Activated CD4-positive, alpha-beta T cell treated with anti-CD3 and anti-CD28 coated beads, Interleukin-2, amount 10 ng/mL, durations not matched to agents 7 days and 5 days (primary cell): ENCODE data around the gene AKR1C3. TPM values are rescaled to one million over a fixed set of nuclear protein-coding genes. Genes with fewer than 3 reads are reported as not detected.
"Not testable (repeated sequence)": the region's sequence is repeated elsewhere in the genome, so short reads cannot be mapped to it uniquely, and the experiment has no call there.

ENCODE experiments used
- CTCF ChIA-PET: fragments of 350-600 bp; sonication (Branson Sonifier 250); formaldehyde crosslinking; loops from one replicate; lab custom pipeline; 2021; ENCODE audit warnings: antibody characterized with exemption; lab: Charles Lee
- POLR2A ChIA-PET: fragments of 350-600 bp; sonication (Branson Sonifier 250); formaldehyde crosslinking; loops from one replicate; lab custom pipeline; 2021; ENCODE audit warnings: antibody characterized with exemption; lab: Charles Lee
- DNase-seq: peaks from one replicate; pipeline ENCODE4 v3.0.0-alpha.2; 2020
- H3K27ac Mint-ChIP-seq: one replicate; pipeline ENCODE4 v1.8.0; 2021; ENCODE audit warnings: mild to moderate bottlenecking, moderate library complexity, mixed read lengths
- H3K27me3 Mint-ChIP-seq: one replicate; pipeline ENCODE4 v1.8.0; 2021; ENCODE audit warnings: mixed read lengths
- H3K36me3 Mint-ChIP-seq: one replicate; pipeline ENCODE4 v1.8.0; 2021; ENCODE audit warnings: low read depth, mixed read lengths
- H3K4me1 Mint-ChIP-seq: one replicate; pipeline ENCODE4 v1.8.0; 2021; ENCODE audit warnings: mixed read lengths
- H3K4me3 Mint-ChIP-seq: one replicate; pipeline ENCODE4 v1.8.0; 2021; ENCODE audit warnings: mild to moderate bottlenecking, moderate library complexity, mixed read lengths
- H3K9me3 Mint-ChIP-seq: one replicate; pipeline ENCODE4 v1.8.0; 2021; ENCODE audit warnings: mixed read lengths
- total RNA-seq, 2 experiments: library from RNA; stranded (reverse); gene quantifications; one replicate each; pipeline ENCODE4 v1.2.3, GENCODE V29; 2021

AKR1C3 gene
- total RNA-seq, 2 experiments from 2014 or later: 5.9 to 6.1 TPM

GRCh38 chr10:5092848-5093790 is 1.1 kb upstream of the AKR1C3 start:
- CTCF ChIA-PET: interaction anchor here (0.6 kb wide), 1 partner anchor 443 kb away, joined by 4 read pairs; no protein-coding TSS in a partner anchor
- Mint-ChIP-seq H3K4me3 (no peak overlapping the region), H3K36me3 (no peaks in the 10 kb centered on the region), H3K27me3 (peaks cover 24% of the 10 kb centered on the region), H3K9me3 (peaks cover 2% of the 10 kb centered on the region), H3K27ac (no peak overlapping the region), H3K4me1 (peaks cover 10% of the 10 kb centered on the region)
- POLR2A ChIA-PET: no interaction called here
- no peak for DNase-seq

- CTCF ChIA-PET: interaction anchor here (1.5 to 1.6 kb wide), 2 partner anchors 198 to 246 kb away, joined by 3 to 7 read pairs; no protein-coding TSS in a partner anchor
- Mint-ChIP-seq H3K36me3 (no peaks in the 10 kb centered on the region), H3K4me1 (peaks cover 8% of the 10 kb centered on the region), H3K27ac (no peak overlapping the region), H3K9me3 (no peaks in the 10 kb centered on the region), H3K4me3 (no peak overlapping the region), H3K27me3 (peaks cover 19% of the 10 kb centered on the region)
- no peak for DNase-seq
- POLR2A ChIA-PET: no interaction called here
Observed at GRCh38 chr10:5095687-5096086, 1.5 kb downstream of the AKR1C3 start.

DNA sequence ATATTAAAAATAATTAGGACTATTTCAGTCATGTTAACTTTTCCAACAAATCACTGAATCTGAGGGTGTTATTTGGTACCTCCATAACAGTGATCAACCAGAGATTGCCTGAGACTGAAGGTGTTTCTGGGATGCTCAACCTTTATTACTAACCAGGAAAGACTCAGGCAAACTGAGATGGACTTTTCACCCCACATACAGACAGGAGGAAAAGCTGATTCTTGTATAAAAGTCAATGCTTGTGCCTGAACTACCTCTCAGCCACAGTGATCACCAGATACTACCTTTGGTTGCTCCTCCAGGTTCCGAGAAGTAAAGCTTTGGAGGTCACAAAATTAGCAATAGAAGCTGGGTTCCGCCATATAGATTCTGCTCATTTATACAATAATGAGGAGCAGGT is 1.9 kb downstream of the AKR1C3 start:
- ChIA-PET POLR2A (no interaction called here), CTCF (interaction anchor here (1.5 kb wide), 1 partner anchor 198 kb away, joined by 3 read pairs; no protein-coding TSS in a partner anchor)
- Mint-ChIP-seq H3K36me3 (no peaks in the 10 kb centered on the region), H3K9me3 (no peaks in the 10 kb centered on the region), H3K4me3 (no peak overlapping the region), H3K27ac (no peak overlapping the region), H3K27me3 (peaks cover 19% of the 10 kb centered on the region), H3K4me1 (peaks cover 8% of the 10 kb centered on the region)
- no peak for DNase-seq

DNA sequence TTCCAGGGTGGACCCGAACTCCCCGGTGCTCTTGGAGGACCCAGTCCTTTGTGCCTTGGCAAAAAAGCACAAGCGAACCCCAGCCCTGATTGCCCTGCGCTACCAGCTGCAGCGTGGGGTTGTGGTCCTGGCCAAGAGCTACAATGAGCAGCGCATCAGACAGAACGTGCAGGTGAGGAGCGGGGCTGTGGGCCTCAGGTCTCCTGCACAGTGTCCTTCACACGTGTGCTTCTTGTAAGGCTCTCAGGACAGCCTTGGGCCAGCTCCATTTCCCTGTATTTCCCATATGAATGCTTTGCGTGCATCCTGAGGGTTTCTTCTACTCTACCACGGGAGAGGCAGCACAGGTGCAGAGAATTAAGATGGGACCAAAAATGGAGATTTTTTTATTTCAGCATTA is 8.3 kb downstream of the AKR1C3 start:
- POLR2A ChIA-PET, H3K9me3 Mint-ChIP-seq, H3K36me3 Mint-ChIP-seq, H3K27me3 Mint-ChIP-seq, H3K27ac Mint-ChIP-seq, CTCF ChIA-PET, H3K4me3 Mint-ChIP-seq, H3K4me1 Mint-ChIP-seq, DNase-seq: not testable (repeated sequence)

- DNase-seq: no peak
- H3K27ac Mint-ChIP-seq: no peak overlapping the region
- no peak overlapping the region for H3K4me3 Mint-ChIP-seq
- no peaks in the 10 kb centered on the region for H3K4me1 Mint-ChIP-seq
- H3K9me3 Mint-ChIP-seq: no peaks in the 10 kb centered on the region
- ChIA-PET POLR2A (no interaction called here), CTCF (no interaction called here)
- H3K27me3 Mint-ChIP-seq: no peaks in the 10 kb centered on the region
- no peaks in the 10 kb centered on the region for H3K36me3 Mint-ChIP-seq
Observed at GRCh38 chr10:5103481-5103880, 9.3 kb downstream of the AKR1C3 start.

DNA sequence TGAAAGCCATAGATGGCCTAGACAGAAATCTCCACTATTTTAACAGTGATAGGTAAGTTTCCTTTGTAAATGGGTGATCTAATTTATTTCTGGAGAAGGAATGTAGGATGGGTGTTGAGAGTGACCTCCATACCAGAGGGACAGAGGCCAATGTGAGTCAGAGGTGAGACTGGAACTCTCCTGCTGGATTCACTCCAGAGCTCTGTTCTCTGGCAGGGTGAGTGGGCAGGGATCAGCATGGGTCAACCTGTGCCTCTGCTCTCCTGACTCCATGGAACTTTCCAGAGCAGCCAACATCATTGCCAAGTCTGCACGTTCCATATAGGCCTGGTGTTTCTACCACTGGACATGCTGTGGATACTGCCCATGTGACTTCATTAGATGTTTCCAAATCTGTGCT is 11.4 kb downstream of the AKR1C3 start:
- DNase-seq: no peak
- ChIA-PET POLR2A (no interaction called here), CTCF (no interaction called here)
- no peaks in the 10 kb centered on the region for H3K27me3 Mint-ChIP-seq
- no peaks in the 10 kb centered on the region for H3K36me3 Mint-ChIP-seq
- H3K27ac Mint-ChIP-seq: no peak overlapping the region
- H3K4me3 Mint-ChIP-seq: no peak overlapping the region
- H3K9me3 Mint-ChIP-seq: no peaks in the 10 kb centered on the region
- H3K4me1 Mint-ChIP-seq: no peaks in the 10 kb centered on the region

GRCh38 chr10:5106553-5106952 is 12.3 kb downstream of the AKR1C3 start:
- Mint-ChIP-seq H3K4me1 (no peaks in the 10 kb centered on the region), H3K4me3 (no peak overlapping the region), H3K27ac (no peak overlapping the region), H3K36me3 (no peaks in the 10 kb centered on the region), H3K27me3 (no peaks in the 10 kb centered on the region), H3K9me3 (no peaks in the 10 kb centered on the region)
- ChIA-PET CTCF (no interaction called here), POLR2A (no interaction called here)
- DNase-seq: no peak

GRCh38 chr10:5107860-5108526 is 13.8 kb downstream of the AKR1C3 start:
- H3K27ac Mint-ChIP-seq: no peak overlapping the region
- DNase-seq: no peak
- POLR2A ChIA-PET: no interaction called here
- no peaks in the 10 kb centered on the region for H3K4me1 Mint-ChIP-seq
- no peaks in the 10 kb centered on the region for H3K9me3 Mint-ChIP-seq
- CTCF ChIA-PET: no interaction called here
- H3K4me3 Mint-ChIP-seq: no peak overlapping the region
- H3K27me3 Mint-ChIP-seq: no peaks in the 10 kb centered on the region
- H3K36me3 Mint-ChIP-seq: no peaks in the 10 kb centered on the region

DNA sequence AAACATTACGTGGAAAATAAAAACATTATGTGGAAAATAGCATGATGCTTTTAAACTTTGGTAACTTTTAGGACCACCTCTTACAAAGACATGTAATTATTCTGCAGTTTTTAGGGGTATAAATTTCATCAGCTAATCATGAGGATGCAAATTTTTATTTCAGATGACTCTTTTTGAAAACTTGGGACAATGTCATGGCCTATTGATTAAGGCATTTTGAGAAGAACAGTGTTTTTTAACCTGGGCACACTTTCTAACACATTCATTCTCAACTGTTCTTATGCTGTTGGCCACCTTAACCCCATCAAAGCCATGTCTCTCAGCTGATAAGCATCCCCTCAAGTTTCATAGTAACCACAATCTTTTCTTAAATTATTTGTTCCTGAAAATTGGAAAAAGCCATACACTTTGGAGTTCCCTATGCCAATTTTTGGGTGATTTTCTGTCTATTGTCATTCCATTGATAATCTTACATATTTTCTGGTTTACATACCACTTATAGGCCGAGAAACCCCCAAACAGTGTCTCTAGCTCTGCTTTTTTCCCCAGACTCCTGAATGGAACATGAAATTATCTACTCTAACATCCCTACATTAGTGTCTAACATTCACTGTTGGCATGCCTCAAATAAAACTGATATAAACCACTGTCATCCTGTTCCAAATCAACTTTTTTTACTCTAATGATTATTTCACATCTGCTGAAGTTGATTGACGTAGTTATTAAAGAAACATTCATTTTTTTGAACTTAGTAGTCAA is 14.6 kb downstream of the AKR1C3 start:
- POLR2A ChIA-PET: no interaction called here
- H3K9me3 Mint-ChIP-seq: no peaks in the 10 kb centered on the region
- CTCF ChIA-PET: interaction anchor here (0.5 kb wide), 1 partner anchor 98 kb away, joined by 4 read pairs; no protein-coding TSS in a partner anchor

GRCh38 chr10:5109861-5110260 is 15.6 kb downstream of the AKR1C3 start:
- POLR2A ChIA-PET, H3K27me3 Mint-ChIP-seq, H3K4me1 Mint-ChIP-seq, H3K27ac Mint-ChIP-seq, CTCF ChIA-PET, DNase-seq, H3K9me3 Mint-ChIP-seq, H3K36me3 Mint-ChIP-seq, H3K4me3 Mint-ChIP-seq: not testable (repeated sequence)

More for the DNA sequence above, 14.6 kb downstream of the AKR1C3 start:
- no peak for DNase-seq
- Mint-ChIP-seq H3K27ac (no peak overlapping the region), H3K36me3 (no peaks in the 10 kb centered on the region), H3K4me1 (no peaks in the 10 kb centered on the region), H3K27me3 (no peaks in the 10 kb centered on the region), H3K4me3 (no peak overlapping the region)

DNA sequence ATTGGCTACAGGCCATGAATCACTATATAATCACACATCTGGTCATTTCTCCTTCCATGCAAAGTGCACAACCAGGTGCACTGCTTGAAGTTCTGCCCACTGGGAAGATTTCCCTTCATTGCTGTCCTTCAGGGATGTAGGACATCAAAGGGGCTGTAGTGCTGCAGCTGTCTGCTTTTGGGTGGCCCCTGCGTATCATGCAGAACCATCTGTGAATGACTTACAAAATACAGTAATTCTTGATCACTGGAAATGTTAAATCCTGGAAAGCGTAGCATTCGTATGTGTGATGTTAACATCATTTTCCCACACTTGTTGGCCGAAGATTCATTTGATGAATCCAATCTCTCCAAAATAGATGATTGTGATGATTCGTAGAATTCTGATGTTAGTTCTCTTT is 22.4 kb downstream of the AKR1C3 start:
- H3K27ac Mint-ChIP-seq: no peak overlapping the region
- POLR2A ChIA-PET: no interaction called here
- no peak for DNase-seq

DNA sequence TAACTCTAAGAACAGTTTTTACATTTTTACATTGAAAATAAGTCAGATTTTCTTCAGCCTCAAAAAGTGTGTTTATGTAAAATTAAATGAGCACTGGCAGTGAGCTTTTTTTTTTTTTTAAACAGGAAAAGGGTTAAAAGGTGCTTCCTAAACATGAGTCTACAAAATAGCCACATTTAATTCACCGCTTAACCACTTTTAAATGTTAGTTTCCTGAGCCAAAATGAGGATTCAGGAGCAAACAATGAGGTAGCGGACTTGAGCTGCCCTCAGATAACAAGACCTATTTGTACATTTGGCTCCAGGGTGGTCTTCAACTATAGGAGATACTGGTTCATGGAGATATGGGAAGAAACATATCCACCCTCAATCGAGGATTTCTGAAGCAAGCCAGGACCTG is 22.8 kb downstream of the AKR1C3 start:
- Mint-ChIP-seq H3K27me3 (no peaks in the 10 kb centered on the region), H3K4me1 (peaks cover 4% of the 10 kb centered on the region), H3K27ac (no peak overlapping the region), H3K4me3 (no peak overlapping the region), H3K36me3 (no peaks in the 10 kb centered on the region), H3K9me3 (no peaks in the 10 kb centered on the region)
- POLR2A ChIA-PET: no interaction called here
- CTCF ChIA-PET: interaction anchor here (1.1 kb wide), 2 partner anchors 27 to 395 kb away, joined by 3 read pairs; no protein-coding TSS in a partner anchor
- no peak for DNase-seq

More for the DNA sequence above, 22.4 kb downstream of the AKR1C3 start:
- Mint-ChIP-seq H3K4me1 (peaks cover 4% of the 10 kb centered on the region), H3K36me3 (no peaks in the 10 kb centered on the region), H3K4me3 (no peak overlapping the region), H3K9me3 (no peaks in the 10 kb centered on the region), H3K27me3 (no peaks in the 10 kb centered on the region)
- CTCF ChIA-PET: interaction anchor here (1.1 kb wide), 1 partner anchor 394 kb away, joined by 3 read pairs; no protein-coding TSS in a partner anchor
